NT2/D1 (cell line): Measurements from ENCODE around the gene REXO1.

Source experiments
- DNase-seq: peaks from one replicate; pipeline ENCODE4 v3.0.0-alpha.2; 2011; ENCODE audit warnings: low read depth, low spot score
- H3K27me3 ChIP-seq: 2 replicates; pipeline ENCODE4 v1.6.0; 2011; ENCODE audit warnings: mild to moderate bottlenecking; ENCODE audit not compliant: insufficient read length, insufficient read depth
- H3K36me3 ChIP-seq: 2 replicates; pipeline ENCODE4 v1.6.1; 2011; ENCODE audit warnings: mild to moderate bottlenecking, low read length, mixed read lengths; ENCODE audit not compliant: insufficient read depth, insufficient read length
- H3K4me1 ChIP-seq: 2 replicates; pipeline ENCODE4 v1.5.1; 2011; ENCODE audit not compliant: insufficient read depth, insufficient read length
- H3K4me3 ChIP-seq: 2 replicates; pipeline ENCODE4 v1.5.1; 2011; ENCODE audit warnings: low read depth; ENCODE audit not compliant: insufficient read length
- H3K9ac ChIP-seq: 2 replicates; pipeline ENCODE4 v1.6.0; 2011; ENCODE audit warnings: low read depth; ENCODE audit not compliant: insufficient read length
- H3K9me3 ChIP-seq: 2 replicates; pipeline ENCODE4 v1.5.1; 2011; ENCODE audit warnings: mild to moderate bottlenecking, low read length; ENCODE audit not compliant: insufficient read depth
- SUZ12 ChIP-seq: IDR thresholded peaks from 2 replicates; pipeline ENCODE4 v1.6.1; 2011; ENCODE audit not compliant: insufficient read length, insufficient read depth; ENCODE audit errors: extremely low read depth
- YY1 ChIP-seq: IDR thresholded peaks from 2 replicates; pipeline ENCODE4 v1.6.1; 2011; ENCODE audit not compliant: insufficient read length, insufficient read depth
- ZNF274 ChIP-seq: IDR thresholded peaks from 2 replicates; pipeline ENCODE4 v1.6.1; 2011; ENCODE audit warnings: mild to moderate bottlenecking, low read depth, low read length

REXO1 gene

GRCh38 chr19:1849886-1850398, 1.7 kb upstream of the REXO1 start:
- Histone ChIP-seq H3K9ac (no peak overlapping the region), H3K9me3 (no peaks in the 10 kb centered on the region), H3K4me1 (peaks cover 26% of the 10 kb centered on the region), H3K27me3 (no peaks in the 10 kb centered on the region), H3K36me3 (peaks cover 43% of the 10 kb centered on the region), H3K4me3 (no peak overlapping the region)
- TF ChIP-seq YY1 = no peak
- no peak for TF ChIP-seq ZNF274
- no peak for TF ChIP-seq SUZ12
- no peak for DNase-seq

- H3K9me3 ChIP-seq = no peaks in the 10 kb centered on the region
- TF ChIP-seq ZNF274 (no peak), YY1 (no peak), SUZ12 (no peak)
- H3K9ac ChIP-seq = no peak overlapping the region
- peaks cover 27% of the 10 kb centered on the region for H3K4me1 ChIP-seq
- H3K4me3 ChIP-seq = no peak overlapping the region
- peaks cover 48% of the 10 kb centered on the region for H3K36me3 ChIP-seq
- no peak for DNase-seq
- no peaks in the 10 kb centered on the region for H3K27me3 ChIP-seq
These were observed 820 bp upstream of the REXO1 start for GRCh38 chr19:1849132-1849474.

GRCh38 chr19:1847684-1848398, 442 bp downstream of the REXO1 start:
- peaks cover 22% of the 10 kb centered on the region for H3K4me1 ChIP-seq
- no peak for DNase-seq

GRCh38 chr19:1847348-1847683, 967 bp downstream of the REXO1 start:
- peak overlapping the region; percentile 98 for H3K4me3 ChIP-seq

More at GRCh38 chr19:1847684-1848398, 442 bp downstream of the REXO1 start:
- Histone ChIP-seq H3K36me3 (peaks cover 52% of the 10 kb centered on the region), H3K9ac (peak overlapping the region; percentile 98), H3K27me3 (no peaks in the 10 kb centered on the region), H3K4me3 (peak overlapping the region; percentile 98), H3K9me3 (no peaks in the 10 kb centered on the region)
- TF ChIP-seq ZNF274 = no peak
- TF ChIP-seq SUZ12 = no peak
- TF ChIP-seq YY1 = no peak

GRCh38 chr19:1846517-1847204, 1.6 kb downstream of the REXO1 start:
- peaks cover 45% of the 10 kb centered on the region for H3K36me3 ChIP-seq
- no peak for DNase-seq
- no peak for TF ChIP-seq SUZ12
- no peak for TF ChIP-seq ZNF274
- no peak for TF ChIP-seq YY1
- H3K4me1 ChIP-seq = peaks cover 23% of the 10 kb centered on the region
- H3K27me3 ChIP-seq = no peaks in the 10 kb centered on the region
- H3K9me3 ChIP-seq = no peaks in the 10 kb centered on the region
- peak overlapping the region; percentile 98 for H3K9ac ChIP-seq
- peak overlapping the region; percentile 98 for H3K4me3 ChIP-seq

More at GRCh38 chr19:1847348-1847683, 967 bp downstream of the REXO1 start:
- Histone ChIP-seq H3K9me3 (no peaks in the 10 kb centered on the region), H3K9ac (peak overlapping the region; percentile 98), H3K36me3 (peaks cover 48% of the 10 kb centered on the region), H3K4me1 (peaks cover 21% of the 10 kb centered on the region), H3K27me3 (no peaks in the 10 kb centered on the region)
- TF ChIP-seq SUZ12 (no peak), YY1 (no peak), ZNF274 (no peak)
- no peak for DNase-seq

GRCh38 chr19:1845642-1846041, 2.6 kb downstream of the REXO1 start:
- Histone ChIP-seq H3K27me3 (no peaks in the 10 kb centered on the region), H3K9ac (peak overlapping the region; percentile 39), H3K9me3 (no peaks in the 10 kb centered on the region), H3K36me3 (peaks cover 53% of the 10 kb centered on the region), H3K4me3 (no peak overlapping the region), H3K4me1 (peaks cover 27% of the 10 kb centered on the region)
- TF ChIP-seq YY1 (no peak), SUZ12 (no peak), ZNF274 (no peak)
- no peak for DNase-seq

GRCh38 chr19:1845125-1845515, 3.2 kb downstream of the REXO1 start:
- peaks cover 30% of the 10 kb centered on the region for H3K4me1 ChIP-seq
- no peak overlapping the region for H3K4me3 ChIP-seq
- H3K36me3 ChIP-seq = peaks cover 55% of the 10 kb centered on the region
- no peak for DNase-seq
- TF ChIP-seq SUZ12 (no peak), YY1 (no peak), ZNF274 (no peak)
- no peaks in the 10 kb centered on the region for H3K9me3 ChIP-seq
- H3K9ac ChIP-seq = no peak overlapping the region
- no peaks in the 10 kb centered on the region for H3K27me3 ChIP-seq
